Neural cell (in vitro differentiated cells): ENCODE results near the gene TDRD15. TPM values are rescaled to one million over a fixed set of nuclear protein-coding genes. Genes with fewer than 3 reads are reported as not detected.

Experiments used
- H2AFZ ChIP-seq: fragments of 200-600, 300-800 bp; sonication (generic), shearing (Covaris generic); 2 replicates; pipeline ENCODE4 v1.6.0; 2014; ENCODE audit warnings: low read depth, mild to moderate bottlenecking, antibody characterized with exemption, low read length, moderate library complexity
- H3F3A ChIP-seq: fragments of 200-600 bp; shearing (Covaris generic); 2 replicates; pipeline ENCODE4 v1.6.1; 2016; ENCODE audit warnings: mild to moderate bottlenecking, moderate library complexity, mixed read lengths, antibody characterized with exemption, low read length; ENCODE audit not compliant: insufficient read depth, poor library complexity, severe bottlenecking
- H3K27ac ChIP-seq: fragments of 200-600, 300-800 bp; sonication (generic), shearing (Covaris generic); 2 replicates; pipeline ENCODE4 v1.5.1; 2014; ENCODE audit warnings: mild to moderate bottlenecking, low read length, moderate library complexity
- H3K27me3 ChIP-seq: fragments of 300-800, 200-600 bp; sonication (generic), shearing (Covaris generic); 2 replicates; pipeline ENCODE4 v1.6.0; 2014; ENCODE audit warnings: mild to moderate bottlenecking, low read depth, low read length, moderate library complexity; ENCODE audit not compliant: insufficient read depth
- H3K36me3 ChIP-seq: fragments of 300-800, 200-600 bp; sonication (generic), shearing (Covaris generic); 2 replicates; pipeline ENCODE4 v1.5.1; 2014; ENCODE audit warnings: mild to moderate bottlenecking, antibody characterized with exemption, low read length, moderate library complexity; ENCODE audit not compliant: insufficient read depth
- H3K4me2 ChIP-seq: fragments of 300-800, 200-600 bp; sonication (generic), shearing (Covaris generic); 2 replicates; pipeline ENCODE4 v1.6.0; 2014; ENCODE audit warnings: mild to moderate bottlenecking, low read length
- H3K4me3 ChIP-seq: fragments of 300-800, 200-600 bp; sonication (generic), shearing (Covaris generic); 2 replicates; pipeline ENCODE4 v1.5.1; 2014; ENCODE audit warnings: mild to moderate bottlenecking, low read length, moderate library complexity
- H3K79me2 ChIP-seq: fragments of 200-600 bp; shearing (Covaris generic); replicated peaks from 2 replicates; pipeline ENCODE4 v1.6.0; 2014; ENCODE audit warnings: mild to moderate bottlenecking, low read length, moderate library complexity; ENCODE audit not compliant: insufficient read depth
- H3K9ac ChIP-seq: fragments of 300-800, 200-600 bp; sonication (generic), shearing (Covaris generic); 2 replicates; pipeline ENCODE4 v1.6.1; 2016; ENCODE audit warnings: mild to moderate bottlenecking, low read length, mixed read lengths
- H3K9me2 ChIP-seq: fragments of 200-600 bp; shearing (Covaris generic); 2 replicates; pipeline ENCODE4 v1.6.1; 2016; ENCODE audit warnings: mild to moderate bottlenecking, low read length, mixed read lengths; ENCODE audit not compliant: insufficient read depth
- H3K9me3 ChIP-seq: fragments of 200-600, 300-800 bp; sonication (generic), shearing (Covaris generic); 2 replicates; pipeline ENCODE4 v1.6.1; 2016; ENCODE audit warnings: mild to moderate bottlenecking, mixed run types, low read length, moderate library complexity, mixed read lengths
- H4K20me1 ChIP-seq: fragments of 200-600 bp; shearing (Covaris generic); 2 replicates; pipeline ENCODE4 v1.6.1; 2016; ENCODE audit warnings: mild to moderate bottlenecking, mixed run types; ENCODE audit not compliant: insufficient read depth
- CTCF ChIP-seq: fragments of 450-650 bp; IDR thresholded peaks from 2 replicates; pipeline ENCODE4 v1.5.1; 2014; ENCODE audit warnings: antibody characterized with exemption, mild to moderate bottlenecking, moderate library complexity; ENCODE audit not compliant: poor library complexity, severe bottlenecking
- EP300 ChIP-seq: fragments of 450-650 bp; conservative IDR thresholded peaks from 2 replicates; pipeline ENCODE4 v1.6.1; 2014; ENCODE audit warnings: antibody characterized with exemption, mild to moderate bottlenecking, moderate library complexity; ENCODE audit not compliant: poor library complexity, severe bottlenecking
- EZH2 ChIP-seq: fragments of 200-600, 300-800 bp; shearing (Covaris generic), sonication (generic); IDR thresholded peaks from 2 replicates; pipeline ENCODE4 v1.6.1; 2014; ENCODE audit warnings: antibody characterized with exemption, low read length, borderline replicate concordance, mild to moderate bottlenecking; ENCODE audit not compliant: insufficient read depth, poor library complexity, severe bottlenecking
- MXI1 ChIP-seq: fragments of 450-650 bp; conservative IDR thresholded peaks from 2 replicates; pipeline ENCODE4 v1.6.1; 2014; ENCODE audit warnings: antibody characterized with exemption, mild to moderate bottlenecking; ENCODE audit not compliant: poor library complexity, severe bottlenecking
- POLR2AphosphoS5 ChIP-seq: IDR thresholded peaks from 2 replicates; pipeline ENCODE4 v1.6.1; 2012
- RAD21 ChIP-seq: fragments of 450-650 bp; conservative IDR thresholded peaks from 2 replicates; pipeline ENCODE4 v1.6.1; 2014; ENCODE audit warnings: antibody characterized with exemption, mild to moderate bottlenecking, moderate library complexity
- REST ChIP-seq: IDR thresholded peaks from 2 replicates; pipeline ENCODE4 v1.6.1; 2012; ENCODE audit warnings: borderline replicate concordance
- SMC3 ChIP-seq: fragments of 450-650 bp; conservative IDR thresholded peaks from 2 replicates; pipeline ENCODE4 v1.6.1; 2014; ENCODE audit warnings: antibody characterized with exemption, mild to moderate bottlenecking, moderate library complexity; ENCODE audit not compliant: poor library complexity
- TAF1 ChIP-seq: IDR thresholded peaks from 2 replicates; pipeline ENCODE4 v1.6.1; 2012; ENCODE audit warnings: low read depth
- polyA plus RNA-seq: library from polyadenylated mRNA; depleted of rRNA; stranded (reverse); fragments of >200 nt; gene quantifications from 2 replicates; pipeline ENCODE4 v1.2.3, GENCODE V29; 2014

Gene TDRD15
- polyA plus RNA-seq, 1 donor from 2014 or later, result not detected

- Histone ChIP-seq H3K9me2 (no peaks in the 10 kb centered on the region), H3K4me2 (no peak overlapping the region), H3K27me3 (no peaks in the 10 kb centered on the region), H3K9me3 (no peaks in the 10 kb centered on the region), H3K27ac (no peak overlapping the region), H2AFZ (no peak overlapping the region), H3F3A (no peaks in the 10 kb centered on the region), H3K36me3 (no peaks in the 10 kb centered on the region), H3K9ac (no peak overlapping the region), H4K20me1 (no peaks in the 10 kb centered on the region), H3K4me3 (no peak overlapping the region), H3K79me2 (no peaks in the 10 kb centered on the region)
- no peak for TF ChIP-seq CTCF
- no peak for TF ChIP-seq SMC3
- no peak for TF ChIP-seq TAF1
- TF ChIP-seq MXI1, result no peak
- no peak for TF ChIP-seq REST
- no peak for TF ChIP-seq POLR2AphosphoS5
- no peak for TF ChIP-seq EZH2
- TF ChIP-seq RAD21, result no peak
Measured at GRCh38 chr2:21183306-21183705, 59.5 kb downstream of the TDRD15 start.

- Histone ChIP-seq H3K9ac (no peak overlapping the region), H3K9me2 (no peaks in the 10 kb centered on the region), H3K27ac (no peak overlapping the region), H3F3A (no peaks in the 10 kb centered on the region), H3K27me3 (no peaks in the 10 kb centered on the region), H3K79me2 (no peaks in the 10 kb centered on the region), H3K9me3 (no peaks in the 10 kb centered on the region), H3K4me2 (no peak overlapping the region), H3K4me3 (no peak overlapping the region), H2AFZ (no peak overlapping the region), H3K36me3 (no peaks in the 10 kb centered on the region), H4K20me1 (no peaks in the 10 kb centered on the region)
- TF ChIP-seq EZH2 (no peak), EP300 (no peak), SMC3 (no peak)
Measured at GRCh38 chr2:21183726-21184125, 60.0 kb downstream of the TDRD15 start.

GRCh38 chr2:21191535-21191934 is 67.8 kb downstream of the TDRD15 start:
- TF ChIP-seq TAF1, result no peak
- TF ChIP-seq SMC3, result no peak
- no peak for TF ChIP-seq RAD21
- TF ChIP-seq CTCF, result no peak
- no peak for TF ChIP-seq MXI1
- no peak for TF ChIP-seq POLR2AphosphoS5
- TF ChIP-seq EZH2, result no peak
- TF ChIP-seq REST, result no peak
- TF ChIP-seq EP300, result no peak
- H3K4me2 ChIP-seq, result no peak overlapping the region

More at GRCh38 chr2:21191535-21191934, 67.8 kb downstream of the TDRD15 start:
- Histone ChIP-seq H3K79me2 (no peaks in the 10 kb centered on the region), H3K36me3 (no peaks in the 10 kb centered on the region), H3K9me3 (no peaks in the 10 kb centered on the region), H2AFZ (no peak overlapping the region), H3K4me3 (no peak overlapping the region), H3K27ac (no peak overlapping the region), H4K20me1 (no peaks in the 10 kb centered on the region), H3K9ac (no peak overlapping the region), H3K27me3 (no peaks in the 10 kb centered on the region), H3K9me2 (no peaks in the 10 kb centered on the region), H3F3A (no peaks in the 10 kb centered on the region)
